PFSK-1 (cell line): ENCODE data around the gene LONRF2.

Experiments
- POLR2AphosphoS5 ChIP-seq: IDR thresholded peaks from 2 replicates; pipeline ENCODE4 v1.6.1; 2012; ENCODE audit warnings: low read depth, mild to moderate bottlenecking, control low read depth, low read length, moderate library complexity
- SIN3A ChIP-seq: IDR thresholded peaks from 2 replicates; pipeline ENCODE4 v1.6.1; 2012; ENCODE audit warnings: mild to moderate bottlenecking, low read length, moderate library complexity, borderline replicate concordance; ENCODE audit not compliant: insufficient read depth
- TAF1 ChIP-seq: IDR thresholded peaks from 2 replicates; pipeline ENCODE4 v1.6.1; 2012; ENCODE audit warnings: low read length, control low read depth, borderline replicate concordance; ENCODE audit not compliant: insufficient read depth
- TF ChIP-seq, protein P1 (sequence below), 2 experiments: IDR thresholded peaks; 2 replicates each; pipeline versions ENCODE4 v1.6.1 to v1.8.0; 2011 to 2012; ENCODE audit warnings: low read depth in 2 of 2, low read length in 2 of 2, control low read depth in 1 of 2, inconsistent platforms in 1 of 2, mild to moderate bottlenecking in 1 of 2, moderate library complexity in 1 of 2; ENCODE audit not compliant: insufficient read depth in 1 of 2

DNA sequence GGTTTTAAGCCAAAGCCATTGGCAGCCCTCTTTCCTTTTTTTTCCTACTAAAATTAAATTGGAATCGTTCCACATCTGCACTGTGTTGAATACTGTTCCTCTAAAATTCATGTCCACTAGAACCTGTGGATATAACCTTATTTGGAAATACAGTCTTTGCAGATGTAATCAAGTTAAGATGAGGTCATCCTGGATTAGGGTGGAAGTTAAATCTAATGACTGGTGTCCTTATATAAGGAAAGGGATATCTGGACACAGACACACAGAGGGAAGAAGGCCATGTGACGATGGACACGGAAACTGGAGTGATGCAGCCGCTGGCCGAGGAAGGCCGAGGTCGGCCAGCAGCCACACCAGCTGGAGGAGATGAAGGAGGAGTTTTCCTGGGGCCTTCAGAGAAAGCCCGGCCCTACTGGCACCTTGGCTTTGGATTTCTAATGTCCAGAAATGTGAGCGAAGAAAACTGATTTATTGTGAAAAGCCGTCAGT lies 49.4 kb downstream of the LONRF2 start:
- no peak for TF ChIP-seq POLR2AphosphoS5
- no peak for TF ChIP-seq TAF1
- TF ChIP-seq SIN3A: no peak
- TF ChIP-seq, protein P1, sequence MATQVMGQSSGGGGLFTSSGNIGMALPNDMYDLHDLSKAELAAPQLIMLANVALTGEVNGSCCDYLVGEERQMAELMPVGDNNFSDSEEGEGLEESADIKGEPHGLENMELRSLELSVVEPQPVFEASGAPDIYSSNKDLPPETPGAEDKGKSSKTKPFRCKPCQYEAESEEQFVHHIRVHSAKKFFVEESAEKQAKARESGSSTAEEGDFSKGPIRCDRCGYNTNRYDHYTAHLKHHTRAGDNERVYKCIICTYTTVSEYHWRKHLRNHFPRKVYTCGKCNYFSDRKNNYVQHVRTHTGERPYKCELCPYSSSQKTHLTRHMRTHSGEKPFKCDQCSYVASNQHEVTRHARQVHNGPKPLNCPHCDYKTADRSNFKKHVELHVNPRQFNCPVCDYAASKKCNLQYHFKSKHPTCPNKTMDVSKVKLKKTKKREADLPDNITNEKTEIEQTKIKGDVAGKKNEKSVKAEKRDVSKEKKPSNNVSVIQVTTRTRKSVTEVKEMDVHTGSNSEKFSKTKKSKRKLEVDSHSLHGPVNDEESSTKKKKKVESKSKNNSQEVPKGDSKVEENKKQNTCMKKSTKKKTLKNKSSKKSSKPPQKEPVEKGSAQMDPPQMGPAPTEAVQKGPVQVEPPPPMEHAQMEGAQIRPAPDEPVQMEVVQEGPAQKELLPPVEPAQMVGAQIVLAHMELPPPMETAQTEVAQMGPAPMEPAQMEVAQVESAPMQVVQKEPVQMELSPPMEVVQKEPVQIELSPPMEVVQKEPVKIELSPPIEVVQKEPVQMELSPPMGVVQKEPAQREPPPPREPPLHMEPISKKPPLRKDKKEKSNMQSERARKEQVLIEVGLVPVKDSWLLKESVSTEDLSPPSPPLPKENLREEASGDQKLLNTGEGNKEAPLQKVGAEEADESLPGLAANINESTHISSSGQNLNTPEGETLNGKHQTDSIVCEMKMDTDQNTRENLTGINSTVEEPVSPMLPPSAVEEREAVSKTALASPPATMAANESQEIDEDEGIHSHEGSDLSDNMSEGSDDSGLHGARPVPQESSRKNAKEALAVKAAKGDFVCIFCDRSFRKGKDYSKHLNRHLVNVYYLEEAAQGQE (IDR thresholded peaks at IDR 0.05; ENCODE audit: insufficient read depth in 1 of 2, low read depth in 2 of 2, low read length in 2 of 2): no peak
